NCI-H2107 (cell line): Measurements from ENCODE around the gene NFATC1.

Experiments
- DNase-seq: peaks from one replicate; lab custom pipeline; 2025; lab: John Stamatoyannopoulos, UW

NFATC1 gene

DNA sequence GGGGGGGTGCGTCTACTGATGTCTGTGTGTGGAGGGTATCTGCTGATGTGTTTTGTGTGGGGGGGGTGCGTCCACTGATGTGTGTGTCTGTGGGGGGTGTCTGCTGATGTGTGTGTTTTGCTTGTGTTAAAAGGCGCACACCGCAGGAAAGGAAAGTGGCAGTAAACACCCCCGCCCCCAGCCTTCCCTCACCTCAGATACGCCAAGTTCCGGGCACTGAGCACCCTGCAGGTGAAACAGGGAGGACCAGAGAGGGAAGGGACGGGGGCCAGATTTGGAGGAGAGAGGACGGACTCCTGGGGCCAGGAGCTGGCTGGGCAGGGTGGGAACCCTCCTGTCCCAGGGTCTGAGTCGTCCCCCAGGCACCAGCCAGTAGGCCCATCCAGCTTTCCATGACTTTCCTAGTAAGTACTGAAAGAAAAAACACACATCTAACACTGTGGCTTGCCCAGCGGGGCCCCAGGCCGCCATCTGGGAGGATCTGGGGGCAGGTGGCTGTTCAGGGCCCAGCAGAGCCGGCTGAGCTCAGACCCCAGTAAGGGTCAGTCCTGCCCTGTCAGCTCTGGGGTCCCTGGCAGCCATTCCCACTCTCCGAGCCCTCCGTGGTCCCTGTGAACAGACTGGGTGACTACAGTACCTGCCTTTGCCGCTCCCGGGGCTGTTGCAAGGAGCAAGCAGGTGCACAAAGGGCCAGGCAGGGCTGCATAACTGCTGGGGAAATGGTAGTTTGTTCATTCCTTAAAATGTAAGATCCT, 126.9 kb downstream of the NFATC1 start:
- no peak for DNase-seq

GRCh38 chr18:79523206-79523735, 127.5 kb downstream of the NFATC1 start:
- no peak for DNase-seq

DNA sequence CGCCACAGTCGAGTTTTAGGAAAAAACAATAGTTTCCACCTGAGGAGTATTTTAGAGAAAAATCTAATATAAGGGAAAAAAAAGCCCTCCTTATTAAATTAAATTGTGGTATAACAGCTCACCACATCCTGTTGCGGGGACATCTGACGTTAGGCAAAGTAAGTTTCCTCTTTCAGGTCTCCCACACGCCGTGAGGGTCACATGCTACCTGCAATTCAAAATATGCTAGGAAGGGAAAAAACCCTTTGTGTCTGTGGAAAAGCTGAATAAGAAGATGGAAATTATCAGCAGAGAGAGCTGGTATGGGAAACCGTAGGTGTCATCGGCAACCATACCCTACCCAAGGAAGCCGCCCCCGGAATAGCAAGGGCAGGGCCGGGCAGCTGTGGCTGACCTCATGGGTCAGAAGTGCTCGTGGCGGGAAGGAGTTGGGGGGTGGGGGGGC, 128.0 kb downstream of the NFATC1 start:
- DNase-seq, result no peak

GRCh38 chr18:79524181-79525078, 128.7 kb downstream of the NFATC1 start:
- DNase-seq, result no peak

DNA sequence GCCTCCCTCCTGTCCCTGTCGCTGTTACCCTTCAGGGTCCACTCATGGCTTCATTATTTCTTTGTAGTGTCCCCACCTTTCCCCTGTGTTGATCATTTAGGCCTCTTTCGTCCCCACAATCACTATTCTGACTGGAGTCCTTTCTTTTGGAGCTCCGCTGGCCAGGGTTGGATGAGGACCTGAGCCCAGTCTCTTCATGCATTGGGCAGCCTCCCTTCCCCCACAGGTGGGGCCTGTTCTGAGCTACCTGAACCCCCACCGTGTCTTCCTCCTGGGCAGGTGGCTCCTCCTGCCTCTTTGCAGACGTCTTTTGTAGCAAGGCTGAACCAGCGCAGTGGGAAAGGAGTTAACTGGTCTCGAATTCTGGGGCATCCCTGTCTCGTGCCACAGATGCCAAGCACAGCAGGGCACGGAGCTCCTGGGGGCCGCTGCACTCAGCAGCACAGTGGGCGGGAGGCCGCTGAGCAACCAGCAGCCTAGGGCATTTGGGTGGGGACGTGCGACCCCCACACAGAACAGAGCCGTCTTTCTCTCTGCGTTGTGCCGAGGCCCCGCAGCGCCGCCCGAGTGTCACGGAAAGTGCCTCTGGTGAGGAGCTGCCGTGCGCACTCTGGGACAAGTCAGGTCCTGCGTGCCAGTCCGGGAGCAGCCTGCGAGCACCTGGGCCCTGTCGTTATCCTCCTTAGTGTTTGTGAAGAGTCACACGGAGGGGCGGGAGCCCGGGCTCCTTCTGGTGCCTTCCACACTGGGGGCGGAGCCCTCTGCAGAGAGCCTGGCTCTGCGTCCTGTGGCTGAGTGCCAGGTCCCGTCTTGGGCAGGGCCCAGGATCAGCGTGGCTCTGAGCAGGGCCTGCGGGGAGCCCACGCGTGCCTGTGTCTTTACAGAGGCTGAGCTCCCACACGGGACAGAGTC, 130.1 kb downstream of the NFATC1 start:
- no peak for DNase-seq

GRCh38 chr18:79526468-79527460, 131.0 kb downstream of the NFATC1 start:
- no peak for DNase-seq

GRCh38 chr18:79527656-79528315, 132.1 kb downstream of the NFATC1 start:
- DNase-seq, result no peak

- DNase-seq, result no peak
Observed at GRCh38 chr18:79528316-79528695, 132.6 kb downstream of the NFATC1 start.

DNA sequence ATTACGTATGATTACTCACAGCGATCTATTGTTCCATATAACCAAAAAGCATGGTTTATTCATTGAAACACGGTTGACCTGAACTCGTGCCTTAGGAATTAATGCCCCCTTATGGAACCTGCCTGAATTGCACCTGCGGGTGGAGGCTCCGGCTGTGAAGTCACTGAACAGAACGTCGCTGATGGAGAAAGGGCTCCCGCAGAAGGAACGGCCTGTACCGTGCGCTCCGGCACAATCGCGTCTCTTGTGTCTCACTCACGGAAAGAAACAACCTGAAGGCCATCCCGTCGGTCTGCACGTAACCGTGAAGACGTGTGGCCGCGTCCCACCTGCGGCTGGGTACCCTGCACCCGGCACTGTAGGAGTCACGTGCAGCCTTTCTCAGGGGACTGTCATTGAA, 133.1 kb downstream of the NFATC1 start:
- DNase-seq, result no peak

GRCh38 chr18:79529296-79529695, 133.6 kb downstream of the NFATC1 start:
- DNase-seq, result no peak

DNA sequence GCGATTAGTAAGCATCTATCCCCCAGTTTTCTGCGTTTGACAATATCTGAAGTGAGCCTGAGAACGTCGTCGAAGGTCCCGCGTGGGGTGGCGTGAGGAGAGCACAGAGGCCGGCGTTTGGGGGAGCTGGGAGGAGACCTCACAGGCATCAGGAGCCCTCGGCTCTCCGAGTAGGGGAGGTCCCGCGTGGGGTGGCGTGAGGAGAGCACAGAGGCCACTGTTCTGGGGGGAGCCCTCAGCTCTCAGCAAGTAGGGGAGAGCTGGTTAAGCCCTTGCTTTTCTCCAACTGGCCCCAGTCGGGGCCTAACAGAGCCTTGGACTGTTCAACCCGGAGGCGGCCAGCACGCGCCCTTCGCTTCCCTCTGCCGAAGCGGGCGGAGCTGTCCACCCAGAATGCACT, 134.3 kb downstream of the NFATC1 start:
- DNase-seq, result no peak

GRCh38 chr18:79530821-79531220, 135.1 kb downstream of the NFATC1 start:
- DNase-seq, result no peak

- no peak for DNase-seq
Observed at GRCh38 chr18:79531386-79531785, 135.7 kb downstream of the NFATC1 start.

DNA sequence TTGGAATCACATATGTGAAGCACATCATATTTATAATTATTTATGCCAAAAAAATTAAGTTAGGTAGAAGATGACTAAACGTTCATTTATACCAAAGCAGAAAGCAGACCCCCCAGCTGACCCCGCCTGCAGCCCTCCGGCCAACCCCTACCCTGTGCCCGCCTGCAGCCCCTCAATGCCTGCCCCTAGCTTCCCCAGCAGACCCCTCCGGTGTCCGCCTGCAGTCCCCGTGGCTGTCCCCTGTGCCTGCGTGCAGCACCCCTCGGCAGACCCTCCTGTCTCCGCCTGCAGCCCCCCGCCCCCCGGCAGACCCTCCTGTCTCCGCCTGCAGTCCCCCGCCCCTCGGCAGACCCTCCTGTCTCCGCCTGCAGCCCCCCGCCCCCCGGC, 136.2 kb downstream of the NFATC1 start:
- no peak for DNase-seq

DNA sequence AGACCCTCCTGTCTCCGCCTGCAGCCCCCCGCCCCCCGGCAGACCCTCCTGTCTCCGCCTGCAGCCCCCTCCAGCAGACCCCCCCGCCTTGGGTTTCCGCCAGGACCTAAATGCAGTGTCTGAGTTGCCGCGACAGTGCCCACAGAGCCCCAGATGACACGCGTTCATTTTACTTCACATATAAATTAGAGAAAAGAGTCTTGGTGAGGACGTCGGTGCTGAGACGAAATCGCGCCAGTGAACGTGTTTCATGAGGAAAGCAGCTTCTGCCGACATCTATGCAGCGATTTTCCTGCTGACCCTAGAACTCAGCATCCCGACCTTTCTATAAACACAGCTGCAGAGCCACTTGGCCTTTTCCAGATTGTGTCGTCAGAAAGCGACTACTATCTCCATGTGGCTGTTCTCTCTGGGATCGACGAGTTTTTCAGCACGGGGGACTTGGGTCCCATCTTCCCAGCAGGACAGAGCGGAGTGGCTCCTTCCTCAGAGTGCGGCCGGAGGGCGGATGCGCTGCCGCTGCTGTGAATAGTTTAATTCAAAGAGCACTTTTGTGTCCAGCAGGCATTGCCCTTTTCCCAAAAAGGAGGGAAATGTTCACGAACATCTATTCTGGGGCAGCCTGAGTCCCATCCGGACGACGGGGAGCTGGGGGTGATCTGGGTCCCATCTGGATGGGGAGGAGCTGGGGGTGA, 136.7 kb downstream of the NFATC1 start:
- no peak for DNase-seq

- DNase-seq, result no peak
Observed at GRCh38 chr18:79533146-79533545, 137.4 kb downstream of the NFATC1 start.

DNA sequence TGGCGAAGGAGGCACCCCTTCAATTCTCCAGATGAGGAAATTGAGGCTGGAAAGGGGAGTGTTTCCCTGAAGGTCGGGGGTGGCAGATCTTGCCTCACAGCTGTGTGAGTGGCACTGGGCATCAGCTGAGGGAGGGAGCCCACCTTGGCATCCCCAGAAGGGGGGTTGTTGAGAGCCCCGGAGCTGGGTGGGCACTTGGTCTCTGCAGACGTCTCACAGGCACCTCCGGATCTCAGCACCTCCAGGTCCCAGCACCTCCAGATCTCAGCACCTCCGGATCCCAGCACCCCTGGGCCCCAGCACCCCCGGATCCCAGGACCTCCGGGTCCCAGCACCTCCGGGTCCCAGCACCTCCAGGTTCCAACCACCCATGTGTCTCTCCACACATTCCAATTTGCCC, 137.9 kb downstream of the NFATC1 start:
- DNase-seq, result no peak

GRCh38 chr18:79534356-79534755, 138.6 kb downstream of the NFATC1 start:
- DNase-seq, result no peak

DNA sequence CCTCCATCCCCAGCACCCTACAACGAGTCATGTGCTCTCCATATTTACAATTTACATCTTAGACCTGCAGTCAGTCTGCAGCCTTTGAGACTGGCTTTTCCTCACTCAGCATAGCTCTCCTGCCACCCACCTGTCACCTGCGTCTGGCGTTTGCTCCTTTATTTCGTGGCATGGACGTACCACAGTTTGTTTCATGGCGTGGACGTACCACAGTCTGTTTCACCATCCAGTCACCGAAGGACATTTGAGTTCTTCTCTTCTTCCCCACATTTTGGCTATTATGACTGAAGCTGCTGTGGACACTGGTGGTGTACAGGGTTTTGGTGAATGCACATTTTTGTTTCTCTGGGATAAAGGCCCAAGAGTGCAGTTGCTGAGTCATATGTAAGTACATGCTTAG, 142.0 kb downstream of the NFATC1 start:
- DNase-seq, result no peak

GRCh38 chr18:79538635-79539034, 142.9 kb downstream of the NFATC1 start:
- no peak for DNase-seq
